H1 (cell line): ENCODE data around the gene LRCH1. TPM values are rescaled to one million over a fixed set of nuclear protein-coding genes. Genes with fewer than 3 reads are reported as not detected.

ENCODE experiments used
- BACH1 ChIP-seq: IDR thresholded peaks from 2 replicates; pipeline ENCODE4 v1.6.1; 2012; ENCODE audit warnings: low read length, improper control_type of control experiment
- polyA plus RNA-seq, 7 experiments: library from polyadenylated mRNA; depleted of rRNA in 3 of 7; stranded (reverse) in 5 of 7; unstranded in 2 of 7; fragments of >200 nt in 5 of 7; fragments of 200-250 nt in 2 of 7; gene quantifications; 1 replicate in 5 of 7; 2 replicates in 1 of 7; 4 replicates in 1 of 7; pipeline versions ENCODE4 v1.2.1 to v1.2.3, GENCODE V29; 2011 to 2013; ENCODE audit warnings: missing spikeins in 2 of 7, mixed read lengths in 2 of 7
- total RNA-seq: library from RNA; stranded (reverse); fragmentation: NEBNext Ultra II Directional; extraction: Animal tissue kit (Norgen Biotek cat#: 25700); gene quantifications from 2 replicates; pipeline ENCODE4 v1.2.1, GENCODE V29; 2021
- TF ChIP-seq, protein P1 (sequence below): fragments of 300-600 bp; sonication (generic); IDR thresholded peaks from 2 replicates; pipeline ENCODE4 v1.7.1; 2012; ENCODE audit warnings: low read length, moderate library complexity, mild to moderate bottlenecking, inconsistent platforms; ENCODE audit not compliant: insufficient replicate concordance

LRCH1 gene
- total and polyA plus RNA-seq, 2 of the 8 experiments (the other 6 are each of a cell fraction or from before 2014, with no cell fraction given): 3.0 to 10.1 TPM

DNA sequence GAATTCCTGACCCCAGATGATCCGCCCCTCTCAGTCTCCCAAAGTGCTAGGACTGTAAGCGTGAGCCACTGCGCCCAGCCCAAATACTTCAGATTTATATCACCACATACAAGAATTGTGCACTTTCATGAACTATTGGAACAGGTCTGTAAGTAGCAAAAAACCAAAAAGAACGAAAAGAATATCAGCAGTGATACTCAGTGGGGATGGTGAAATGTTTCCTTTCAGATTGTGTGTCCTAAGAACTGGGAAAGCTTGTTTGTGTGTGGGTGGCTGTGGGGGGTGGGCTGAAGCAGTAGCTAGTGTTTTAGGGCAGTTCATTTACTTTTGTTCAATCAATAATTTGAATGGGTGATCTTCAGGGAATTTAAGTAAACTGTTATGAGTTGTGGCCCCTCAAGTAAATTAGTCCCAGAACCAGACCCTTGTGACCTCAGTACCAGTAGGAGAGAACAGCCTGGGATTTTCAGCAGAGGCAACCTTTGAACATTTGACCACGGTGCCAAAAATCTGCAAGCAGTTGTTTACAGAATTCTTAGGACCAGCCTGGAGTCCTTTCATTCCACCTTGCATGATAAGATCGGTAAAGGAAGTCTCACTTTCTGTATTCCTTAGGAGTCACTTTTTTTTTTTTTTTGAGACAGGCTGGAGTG, 106.6 kb downstream of the LRCH1 start (continued):
- TF ChIP-seq, protein P1, sequence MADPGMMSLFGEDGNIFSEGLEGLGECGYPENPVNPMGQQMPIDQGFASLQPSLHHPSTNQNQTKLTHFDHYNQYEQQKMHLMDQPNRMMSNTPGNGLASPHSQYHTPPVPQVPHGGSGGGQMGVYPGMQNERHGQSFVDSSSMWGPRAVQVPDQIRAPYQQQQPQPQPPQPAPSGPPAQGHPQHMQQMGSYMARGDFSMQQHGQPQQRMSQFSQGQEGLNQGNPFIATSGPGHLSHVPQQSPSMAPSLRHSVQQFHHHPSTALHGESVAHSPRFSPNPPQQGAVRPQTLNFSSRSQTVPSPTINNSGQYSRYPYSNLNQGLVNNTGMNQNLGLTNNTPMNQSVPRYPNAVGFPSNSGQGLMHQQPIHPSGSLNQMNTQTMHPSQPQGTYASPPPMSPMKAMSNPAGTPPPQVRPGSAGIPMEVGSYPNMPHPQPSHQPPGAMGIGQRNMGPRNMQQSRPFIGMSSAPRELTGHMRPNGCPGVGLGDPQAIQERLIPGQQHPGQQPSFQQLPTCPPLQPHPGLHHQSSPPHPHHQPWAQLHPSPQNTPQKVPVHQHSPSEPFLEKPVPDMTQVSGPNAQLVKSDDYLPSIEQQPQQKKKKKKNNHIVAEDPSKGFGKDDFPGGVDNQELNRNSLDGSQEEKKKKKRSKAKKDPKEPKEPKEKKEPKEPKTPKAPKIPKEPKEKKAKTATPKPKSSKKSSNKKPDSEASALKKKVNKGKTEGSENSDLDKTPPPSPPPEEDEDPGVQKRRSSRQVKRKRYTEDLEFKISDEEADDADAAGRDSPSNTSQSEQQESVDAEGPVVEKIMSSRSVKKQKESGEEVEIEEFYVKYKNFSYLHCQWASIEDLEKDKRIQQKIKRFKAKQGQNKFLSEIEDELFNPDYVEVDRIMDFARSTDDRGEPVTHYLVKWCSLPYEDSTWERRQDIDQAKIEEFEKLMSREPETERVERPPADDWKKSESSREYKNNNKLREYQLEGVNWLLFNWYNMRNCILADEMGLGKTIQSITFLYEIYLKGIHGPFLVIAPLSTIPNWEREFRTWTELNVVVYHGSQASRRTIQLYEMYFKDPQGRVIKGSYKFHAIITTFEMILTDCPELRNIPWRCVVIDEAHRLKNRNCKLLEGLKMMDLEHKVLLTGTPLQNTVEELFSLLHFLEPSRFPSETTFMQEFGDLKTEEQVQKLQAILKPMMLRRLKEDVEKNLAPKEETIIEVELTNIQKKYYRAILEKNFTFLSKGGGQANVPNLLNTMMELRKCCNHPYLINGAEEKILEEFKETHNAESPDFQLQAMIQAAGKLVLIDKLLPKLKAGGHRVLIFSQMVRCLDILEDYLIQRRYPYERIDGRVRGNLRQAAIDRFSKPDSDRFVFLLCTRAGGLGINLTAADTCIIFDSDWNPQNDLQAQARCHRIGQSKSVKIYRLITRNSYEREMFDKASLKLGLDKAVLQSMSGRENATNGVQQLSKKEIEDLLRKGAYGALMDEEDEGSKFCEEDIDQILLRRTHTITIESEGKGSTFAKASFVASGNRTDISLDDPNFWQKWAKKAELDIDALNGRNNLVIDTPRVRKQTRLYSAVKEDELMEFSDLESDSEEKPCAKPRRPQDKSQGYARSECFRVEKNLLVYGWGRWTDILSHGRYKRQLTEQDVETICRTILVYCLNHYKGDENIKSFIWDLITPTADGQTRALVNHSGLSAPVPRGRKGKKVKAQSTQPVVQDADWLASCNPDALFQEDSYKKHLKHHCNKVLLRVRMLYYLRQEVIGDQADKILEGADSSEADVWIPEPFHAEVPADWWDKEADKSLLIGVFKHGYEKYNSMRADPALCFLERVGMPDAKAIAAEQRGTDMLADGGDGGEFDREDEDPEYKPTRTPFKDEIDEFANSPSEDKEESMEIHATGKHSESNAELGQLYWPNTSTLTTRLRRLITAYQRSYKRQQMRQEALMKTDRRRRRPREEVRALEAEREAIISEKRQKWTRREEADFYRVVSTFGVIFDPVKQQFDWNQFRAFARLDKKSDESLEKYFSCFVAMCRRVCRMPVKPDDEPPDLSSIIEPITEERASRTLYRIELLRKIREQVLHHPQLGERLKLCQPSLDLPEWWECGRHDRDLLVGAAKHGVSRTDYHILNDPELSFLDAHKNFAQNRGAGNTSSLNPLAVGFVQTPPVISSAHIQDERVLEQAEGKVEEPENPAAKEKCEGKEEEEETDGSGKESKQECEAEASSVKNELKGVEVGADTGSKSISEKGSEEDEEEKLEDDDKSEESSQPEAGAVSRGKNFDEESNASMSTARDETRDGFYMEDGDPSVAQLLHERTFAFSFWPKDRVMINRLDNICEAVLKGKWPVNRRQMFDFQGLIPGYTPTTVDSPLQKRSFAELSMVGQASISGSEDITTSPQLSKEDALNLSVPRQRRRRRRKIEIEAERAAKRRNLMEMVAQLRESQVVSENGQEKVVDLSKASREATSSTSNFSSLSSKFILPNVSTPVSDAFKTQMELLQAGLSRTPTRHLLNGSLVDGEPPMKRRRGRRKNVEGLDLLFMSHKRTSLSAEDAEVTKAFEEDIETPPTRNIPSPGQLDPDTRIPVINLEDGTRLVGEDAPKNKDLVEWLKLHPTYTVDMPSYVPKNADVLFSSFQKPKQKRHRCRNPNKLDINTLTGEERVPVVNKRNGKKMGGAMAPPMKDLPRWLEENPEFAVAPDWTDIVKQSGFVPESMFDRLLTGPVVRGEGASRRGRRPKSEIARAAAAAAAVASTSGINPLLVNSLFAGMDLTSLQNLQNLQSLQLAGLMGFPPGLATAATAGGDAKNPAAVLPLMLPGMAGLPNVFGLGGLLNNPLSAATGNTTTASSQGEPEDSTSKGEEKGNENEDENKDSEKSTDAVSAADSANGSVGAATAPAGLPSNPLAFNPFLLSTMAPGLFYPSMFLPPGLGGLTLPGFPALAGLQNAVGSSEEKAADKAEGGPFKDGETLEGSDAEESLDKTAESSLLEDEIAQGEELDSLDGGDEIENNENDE: no peak
- no peak for TF ChIP-seq BACH1
- TF ChIP-seq, all 59 proteins: peak for 0
